HPDE6-E6E7 (cell line): Measurements from ENCODE around the gene BTN2A1.

ENCODE experiments used
- DNase-seq: peaks from one replicate; pipeline ENCODE4 v3.0.0; 2011; ENCODE audit warnings: missing footprints; ENCODE audit errors: extremely low spot score

Gene BTN2A1

GRCh38 chr6:26468829-26469228 is 11.1 kb downstream of the BTN2A1 start:
- no peak for DNase-seq

DNA sequence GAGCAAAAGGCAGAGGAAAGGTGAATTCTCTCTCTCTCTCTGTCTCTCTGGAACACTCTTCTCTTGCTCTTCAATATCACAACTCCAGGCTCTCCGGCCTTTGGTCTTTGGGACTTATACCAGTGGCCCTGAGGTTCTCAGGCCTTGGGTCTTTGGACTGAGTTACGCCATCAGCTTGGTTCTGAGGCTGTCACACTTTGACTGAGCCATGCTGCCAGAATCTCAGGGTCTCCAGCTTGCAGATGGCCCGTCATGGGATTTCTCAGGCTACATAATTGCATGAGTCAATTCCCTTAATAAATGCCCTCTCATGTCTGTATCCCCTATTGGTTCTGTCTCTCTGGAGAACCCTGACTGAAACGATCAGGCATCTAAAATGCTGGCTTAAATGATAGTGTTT is 12.9 kb downstream of the BTN2A1 start:
- no peak for DNase-seq

- no peak for DNase-seq
Observed at GRCh38 chr6:26471970-26472369, 14.2 kb downstream of the BTN2A1 start.

GRCh38 chr6:26472549-26473290 is 15.0 kb downstream of the BTN2A1 start:
- no peak for DNase-seq

DNA sequence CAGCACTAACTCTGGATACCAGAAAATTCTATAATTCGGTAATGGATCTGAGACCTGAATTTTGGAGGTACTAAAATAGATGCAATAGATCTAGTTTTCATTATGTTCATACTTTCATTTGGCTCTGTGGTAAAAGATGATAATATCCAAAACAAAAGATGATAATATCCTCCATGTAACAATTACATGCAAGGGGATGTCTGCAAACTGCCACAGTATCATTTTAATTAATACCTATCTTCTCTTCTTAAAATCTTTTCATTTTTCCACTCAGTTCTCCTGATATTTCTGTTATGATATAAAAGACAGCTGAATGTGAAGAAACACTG is 15.6 kb downstream of the BTN2A1 start:
- DNase-seq = no peak

- peak; percentile 80 for DNase-seq
Observed at GRCh38 chr6:26473758-26474438, 16.1 kb downstream of the BTN2A1 start.

- DNase-seq = no peak
Observed at GRCh38 chr6:26474439-26474881, 16.7 kb downstream of the BTN2A1 start.

DNA sequence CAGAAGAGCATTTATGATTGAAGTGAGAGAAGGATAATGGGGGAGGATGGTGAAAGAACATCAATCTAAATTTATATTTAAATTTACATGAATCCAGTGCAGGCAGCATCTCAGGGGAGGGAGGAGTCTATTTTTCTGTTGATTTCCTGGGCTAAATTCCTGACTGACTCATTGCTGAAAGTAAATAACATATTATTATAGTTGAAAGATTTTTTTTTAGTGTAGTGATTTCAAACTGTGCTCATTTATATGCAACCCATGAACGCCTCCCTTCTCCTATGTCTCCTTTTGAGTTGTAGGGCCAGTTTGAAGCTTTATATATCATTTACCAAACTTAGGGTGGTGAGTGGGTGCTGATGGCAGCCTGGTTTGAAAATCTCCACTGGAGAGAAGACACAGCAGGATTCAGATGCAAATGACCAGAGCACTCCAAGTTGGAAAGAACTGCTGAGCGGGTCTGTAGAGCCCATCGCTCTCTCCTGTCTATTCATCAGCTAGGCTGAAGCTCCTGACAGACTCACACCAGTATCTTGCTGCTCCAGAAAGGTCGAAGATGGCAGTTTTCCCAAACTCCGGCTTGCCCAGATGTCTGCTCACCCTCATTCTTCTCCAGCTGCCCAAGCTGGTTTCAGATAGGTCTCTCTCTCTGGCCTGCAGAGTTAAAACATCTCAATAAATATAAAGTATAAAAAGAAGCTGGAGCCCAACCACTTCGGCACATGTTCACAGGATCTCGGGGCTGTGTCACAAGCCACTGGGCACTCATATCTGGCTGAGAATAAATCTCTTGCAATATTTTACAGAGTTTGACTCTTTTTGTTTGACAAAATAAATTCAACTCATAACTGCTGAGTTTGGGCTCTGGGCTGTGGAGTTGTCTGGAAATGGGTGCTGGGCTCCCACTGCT is 18.3 kb downstream of the BTN2A1 start:
- no peak for DNase-seq

GRCh38 chr6:26476896-26477295 is 19.1 kb downstream of the BTN2A1 start:
- DNase-seq = no peak

GRCh38 chr6:26477426-26477825 is 19.7 kb downstream of the BTN2A1 start:
- no peak for DNase-seq

DNA sequence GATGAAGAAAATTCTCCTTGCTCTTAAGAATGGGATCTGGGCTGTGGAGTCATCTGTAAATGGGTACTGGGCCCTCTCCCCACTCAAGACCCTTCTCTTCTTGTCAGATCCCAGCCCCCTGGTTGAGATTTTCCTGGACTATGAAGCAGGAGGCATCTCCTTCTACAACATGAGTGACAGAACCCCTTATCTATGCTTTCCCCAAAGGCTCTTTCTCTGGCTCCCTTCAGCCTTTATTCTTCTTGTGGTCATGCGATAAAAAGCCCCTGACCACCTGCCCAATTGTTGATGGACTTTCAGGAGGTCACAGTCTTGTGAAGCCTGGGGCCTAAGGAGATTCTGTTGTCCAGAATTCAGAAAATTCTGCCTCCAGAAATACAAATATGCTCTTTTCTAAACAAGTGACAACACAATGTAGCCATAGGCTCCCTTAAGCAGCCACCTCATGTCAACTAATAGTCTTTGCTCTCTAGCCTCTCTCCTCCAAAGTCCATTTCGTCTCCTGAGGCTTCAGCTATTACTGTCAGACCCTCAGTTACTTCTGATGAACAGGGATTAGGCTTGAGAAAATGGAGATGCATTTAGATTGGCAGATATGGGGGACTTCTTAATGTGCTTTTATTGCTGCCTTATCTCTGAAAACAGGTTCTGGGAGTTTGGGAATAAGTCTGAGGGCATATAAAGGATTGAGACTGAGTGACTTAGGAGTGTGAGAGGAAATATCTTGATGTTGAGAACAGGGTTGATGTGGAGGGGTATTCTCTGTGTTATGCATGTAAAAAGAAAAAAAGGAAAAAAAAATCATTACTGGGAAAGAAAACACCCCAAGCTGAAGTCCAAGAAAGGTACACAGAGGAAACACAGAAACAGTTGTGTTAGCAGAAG is 20.6 kb downstream of the BTN2A1 start:
- DNase-seq = no peak

- DNase-seq = no peak
Observed at GRCh38 chr6:26478985-26479278, 21.2 kb downstream of the BTN2A1 start.

DNA sequence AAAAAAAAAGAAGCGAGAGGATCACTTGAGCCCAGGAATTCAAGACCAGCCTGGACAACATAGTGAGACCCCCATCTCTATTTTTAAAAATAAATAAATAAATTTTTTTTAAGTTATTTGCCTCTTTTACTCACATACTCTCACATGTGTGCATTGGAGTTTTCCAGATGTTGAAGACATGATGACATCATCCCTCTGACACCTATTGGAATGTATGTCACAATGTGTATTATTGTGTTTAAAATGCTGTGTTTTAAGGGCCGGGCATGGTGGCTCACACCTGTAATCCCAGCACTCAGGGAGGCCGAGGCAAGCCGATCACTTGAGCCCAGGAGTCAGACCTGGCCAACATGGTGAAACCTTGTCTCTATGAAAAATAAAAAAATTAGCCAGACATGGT is 24.6 kb downstream of the BTN2A1 start:
- no peak for DNase-seq

DNA sequence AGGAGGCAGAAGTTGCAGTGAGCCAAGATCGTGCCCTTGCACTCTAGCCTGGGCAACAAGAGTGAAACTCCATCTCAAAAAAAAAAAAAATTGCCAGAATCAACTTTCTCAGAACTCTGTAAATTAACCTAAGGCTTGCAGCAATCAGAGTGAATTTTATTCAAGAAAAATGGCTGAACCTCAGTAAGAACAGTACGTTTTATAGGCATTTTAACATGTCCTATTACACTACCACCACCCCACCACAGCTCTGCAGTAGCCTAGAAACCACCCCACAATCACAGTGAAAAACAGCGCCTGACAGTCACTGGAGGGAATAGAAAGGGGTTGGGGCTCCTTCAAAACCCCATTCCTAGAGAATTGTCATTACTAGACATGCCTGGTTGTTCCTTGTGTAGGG is 26.0 kb downstream of the BTN2A1 start:
- DNase-seq = no peak

DNA sequence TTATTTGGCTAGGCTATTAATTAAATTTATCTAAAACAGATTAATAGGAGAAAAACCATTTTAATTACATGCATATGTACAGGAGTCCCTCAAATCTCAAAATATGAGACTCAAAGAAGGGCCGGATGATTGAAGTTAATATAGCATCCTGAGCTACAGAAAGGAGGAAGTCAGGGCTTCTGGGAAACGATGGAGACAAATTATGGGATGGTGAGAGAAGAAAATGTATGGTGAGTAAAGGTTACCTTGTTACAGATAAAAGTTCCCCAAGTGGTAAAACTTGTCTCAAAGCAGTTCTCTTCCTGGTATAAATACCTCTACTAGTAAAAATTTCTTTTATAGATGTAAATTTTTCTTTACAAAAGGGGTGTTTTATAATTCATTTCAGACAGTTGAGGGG is 26.4 kb downstream of the BTN2A1 start:
- DNase-seq = no peak

- no peak for DNase-seq
Observed at GRCh38 chr6:26485112-26485780, 27.5 kb downstream of the BTN2A1 start.

GRCh38 chr6:26486358-26486757 is 28.6 kb downstream of the BTN2A1 start:
- no peak for DNase-seq

DNA sequence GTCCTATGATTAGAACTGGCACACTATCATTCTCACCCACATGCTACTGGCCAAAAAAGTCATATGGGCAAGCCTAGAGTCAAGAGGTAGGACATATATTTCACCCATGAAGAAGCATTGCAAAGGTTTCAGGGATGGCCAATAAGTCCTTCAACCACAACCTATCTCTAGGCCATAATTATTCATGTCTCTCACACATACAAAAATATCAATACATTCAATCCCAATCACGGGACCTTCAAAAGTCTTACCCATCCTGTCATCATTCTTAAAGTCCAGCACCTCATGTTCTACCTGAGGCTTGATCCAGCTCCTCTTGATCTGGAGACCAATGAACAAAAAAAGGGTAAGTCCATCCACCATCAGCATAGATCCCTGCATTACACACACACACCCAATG is 29.7 kb downstream of the BTN2A1 start:
- DNase-seq = no peak

- DNase-seq = no peak
Observed at GRCh38 chr6:26489996-26490964, 32.5 kb downstream of the BTN2A1 start.

DNA sequence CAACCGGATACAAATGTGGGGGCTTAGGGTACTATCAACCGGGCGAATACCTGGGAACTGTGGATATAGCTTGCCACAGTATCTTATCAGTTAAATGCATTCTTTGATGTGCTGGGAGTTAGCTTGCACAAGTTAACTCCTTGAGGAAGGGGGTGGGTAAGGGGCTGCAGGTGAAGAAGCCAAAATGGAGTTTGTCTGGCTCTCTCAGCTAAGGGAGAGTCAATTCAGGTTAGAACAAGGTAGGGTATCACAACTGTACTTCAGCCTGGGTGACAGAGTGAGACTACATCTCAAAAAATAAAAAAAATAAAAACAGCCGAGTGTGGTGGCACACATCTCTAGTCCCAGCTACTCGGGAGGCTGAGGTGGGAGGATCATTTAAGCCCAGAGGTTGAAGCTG is 33.8 kb downstream of the BTN2A1 start:
- no peak for DNase-seq
